ENCODE results near the gene ITGA6.

Gene ITGA6

DNA sequence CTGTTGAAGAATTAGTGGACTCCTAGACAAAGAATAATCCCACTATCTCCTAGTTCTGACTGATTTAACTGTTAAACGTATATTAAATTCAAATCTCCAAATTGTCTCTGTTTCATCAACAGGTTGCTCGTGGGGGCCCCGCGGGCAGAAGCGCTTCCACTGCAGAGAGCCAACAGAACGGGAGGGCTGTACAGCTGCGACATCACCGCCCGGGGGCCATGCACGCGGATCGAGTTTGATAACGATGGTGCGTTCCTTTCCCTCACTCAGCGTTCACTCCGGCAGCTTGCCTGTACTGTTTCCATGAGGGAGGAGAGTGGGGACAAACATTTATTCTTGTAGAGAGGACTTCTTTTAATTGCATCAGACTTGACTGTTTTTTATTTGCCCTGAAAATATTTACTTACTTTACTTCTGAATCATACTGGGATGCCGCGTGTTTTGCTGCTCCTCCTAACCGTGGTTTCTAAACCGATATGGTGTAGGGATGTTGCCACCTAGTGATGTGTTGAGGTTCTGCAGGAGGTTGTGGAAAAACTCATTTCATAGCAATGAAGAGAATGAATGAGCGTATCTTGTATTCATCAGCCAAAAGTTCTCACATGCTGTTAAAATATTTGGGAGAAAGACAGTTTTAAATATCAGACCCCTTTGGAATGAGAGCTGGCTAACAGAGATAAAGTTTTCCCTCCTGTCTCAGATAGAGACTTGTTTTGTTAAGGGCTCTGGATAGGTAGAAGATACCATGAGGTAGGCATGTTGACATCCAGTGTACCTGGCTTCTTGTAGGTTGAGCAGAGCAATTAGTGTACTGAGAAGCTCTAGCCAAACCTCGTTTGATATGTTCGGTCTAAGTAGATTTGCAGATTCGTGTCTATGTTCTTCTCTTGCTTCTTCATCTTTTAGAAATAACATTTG is 38.3 kb downstream of the ITGA6 start:
- peak; percentile 74 for DNase-seq (ENCODE audit: low spot score)

DNA sequence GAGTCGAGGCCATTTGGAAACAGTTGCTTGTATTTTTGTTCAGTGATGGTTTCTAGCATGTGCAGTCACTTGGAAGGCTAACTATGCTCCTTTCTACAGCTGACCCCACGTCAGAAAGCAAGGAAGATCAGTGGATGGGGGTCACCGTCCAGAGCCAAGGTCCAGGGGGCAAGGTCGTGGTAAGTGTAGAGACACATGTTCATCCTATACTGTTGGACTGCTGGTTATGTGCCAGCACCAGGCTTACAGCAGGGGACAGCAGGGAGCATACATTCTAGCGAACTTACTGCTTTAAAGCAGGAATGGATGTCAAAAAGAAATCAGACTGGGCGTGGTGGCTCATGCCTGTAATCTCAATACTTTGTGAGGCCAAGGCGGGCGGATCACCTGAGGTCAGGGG is 40.0 kb downstream of the ITGA6 start:
- DNase-seq (ENCODE audit: low spot score): no peak

DNA sequence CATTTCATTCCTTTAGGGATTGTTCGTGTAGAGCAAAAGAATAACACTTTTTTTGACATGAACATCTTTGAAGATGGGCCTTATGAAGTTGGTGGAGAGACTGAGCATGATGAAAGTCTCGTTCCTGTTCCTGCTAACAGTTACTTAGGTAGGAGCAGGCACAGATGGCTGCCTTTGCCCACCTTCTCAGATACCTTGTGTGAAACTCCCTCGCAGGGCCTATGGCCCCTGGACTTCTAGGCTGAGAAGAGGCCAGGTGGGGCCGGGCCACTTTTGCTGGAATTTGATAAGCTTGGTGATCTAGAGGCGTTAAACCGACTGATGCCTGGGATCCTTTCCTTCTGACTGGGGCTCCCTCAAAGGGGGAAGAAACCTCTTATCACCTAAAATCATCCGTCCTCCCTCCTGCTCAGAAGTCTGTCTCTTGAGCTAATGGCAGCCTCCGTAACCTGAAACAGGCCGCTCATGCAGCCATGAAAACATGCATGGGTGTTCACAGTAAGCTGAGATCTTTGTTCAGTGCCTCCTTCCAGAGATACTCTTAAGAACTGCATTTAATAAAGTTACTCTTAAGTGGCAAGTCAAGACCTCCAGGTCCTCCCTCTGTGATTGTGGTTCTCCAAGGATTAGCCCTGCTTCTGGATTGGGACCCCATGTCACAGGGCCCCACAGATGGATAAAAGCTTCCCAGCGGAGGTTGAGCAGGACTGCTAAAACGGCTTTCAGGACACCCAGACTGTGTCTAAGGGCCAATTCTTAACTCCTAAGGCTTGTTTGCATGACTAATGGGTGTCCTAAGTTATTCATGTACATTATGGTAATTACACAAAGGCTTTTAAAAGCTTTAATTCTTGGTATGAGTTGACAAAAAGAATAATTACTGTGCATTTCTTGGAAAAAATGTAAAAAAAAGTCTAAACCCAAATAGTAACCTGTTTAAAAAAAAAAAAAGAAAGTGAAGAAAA is 43.9 kb downstream of the ITGA6 start:
- DNase-seq (ENCODE audit: low spot score): no peak

DNA sequence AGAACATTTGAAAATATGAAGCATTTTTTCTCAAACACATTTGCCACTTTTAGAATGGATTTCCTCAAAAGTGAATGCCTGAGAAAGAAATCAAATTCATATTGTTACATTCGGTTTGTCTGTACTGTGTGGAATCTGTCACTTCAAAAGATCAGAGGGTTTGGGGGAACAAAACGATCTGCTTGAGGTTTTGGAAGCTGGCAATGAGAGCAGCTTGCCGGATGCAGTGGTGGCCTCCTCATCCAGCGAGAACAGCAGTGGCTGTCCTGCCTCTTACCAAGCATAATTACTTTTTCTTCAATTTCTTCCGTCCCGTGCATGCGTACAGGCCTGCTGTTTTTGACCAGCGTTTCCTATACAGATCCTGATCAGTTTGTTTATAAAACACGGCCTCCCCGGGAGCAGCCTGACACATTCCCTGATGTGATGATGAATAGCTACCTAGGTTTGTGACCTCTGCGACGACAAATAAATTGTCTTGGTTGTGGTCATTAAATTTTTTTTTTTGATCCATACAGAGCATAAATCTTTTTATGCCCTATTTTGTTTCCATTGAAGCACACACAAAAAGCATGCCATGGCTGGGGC is 45.2 kb downstream of the ITGA6 start:
- DNase-seq (ENCODE audit: low spot score): no peak

DNA sequence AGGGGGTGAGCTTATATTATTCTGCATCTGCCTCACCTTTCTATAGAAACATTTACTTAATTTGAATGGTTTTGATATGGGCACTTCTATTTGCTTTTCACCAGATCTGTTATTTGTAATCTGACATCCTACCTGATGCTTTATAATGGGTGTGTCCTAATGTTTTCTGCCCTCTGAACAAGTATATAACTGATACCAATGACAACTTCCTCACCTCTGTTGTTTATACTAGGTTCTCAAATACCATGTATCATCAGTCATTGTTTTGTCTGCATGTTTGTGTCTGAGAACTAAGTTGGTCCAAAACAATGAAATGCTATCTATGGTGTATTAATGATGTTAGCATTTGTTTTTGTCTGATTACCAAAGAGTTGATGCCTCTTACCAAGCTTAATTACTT is 45.8 kb downstream of the ITGA6 start:
- DNase-seq (ENCODE audit: low spot score): no peak

DNA sequence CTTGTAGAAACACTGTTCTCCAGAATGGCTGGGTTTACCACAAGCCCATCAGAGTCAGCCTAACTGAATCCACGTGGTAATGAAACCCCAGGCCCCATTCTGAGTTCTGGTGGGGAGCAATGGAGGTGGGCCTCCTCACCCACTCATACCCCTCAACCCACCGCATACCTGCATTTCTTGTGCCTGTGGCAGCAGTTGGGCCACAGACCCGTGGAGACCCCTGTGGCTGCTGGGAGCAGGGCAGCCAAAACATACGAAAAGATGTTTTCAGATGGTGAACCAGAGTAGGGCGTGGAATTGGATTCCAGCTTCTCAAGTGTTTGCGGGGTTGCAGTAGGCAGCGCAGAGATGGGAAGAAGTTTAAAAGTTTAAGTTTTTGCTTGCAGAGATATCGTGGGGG is 51.0 kb downstream of the ITGA6 start:
- DNase-seq (ENCODE audit: low spot score): no peak

DNA sequence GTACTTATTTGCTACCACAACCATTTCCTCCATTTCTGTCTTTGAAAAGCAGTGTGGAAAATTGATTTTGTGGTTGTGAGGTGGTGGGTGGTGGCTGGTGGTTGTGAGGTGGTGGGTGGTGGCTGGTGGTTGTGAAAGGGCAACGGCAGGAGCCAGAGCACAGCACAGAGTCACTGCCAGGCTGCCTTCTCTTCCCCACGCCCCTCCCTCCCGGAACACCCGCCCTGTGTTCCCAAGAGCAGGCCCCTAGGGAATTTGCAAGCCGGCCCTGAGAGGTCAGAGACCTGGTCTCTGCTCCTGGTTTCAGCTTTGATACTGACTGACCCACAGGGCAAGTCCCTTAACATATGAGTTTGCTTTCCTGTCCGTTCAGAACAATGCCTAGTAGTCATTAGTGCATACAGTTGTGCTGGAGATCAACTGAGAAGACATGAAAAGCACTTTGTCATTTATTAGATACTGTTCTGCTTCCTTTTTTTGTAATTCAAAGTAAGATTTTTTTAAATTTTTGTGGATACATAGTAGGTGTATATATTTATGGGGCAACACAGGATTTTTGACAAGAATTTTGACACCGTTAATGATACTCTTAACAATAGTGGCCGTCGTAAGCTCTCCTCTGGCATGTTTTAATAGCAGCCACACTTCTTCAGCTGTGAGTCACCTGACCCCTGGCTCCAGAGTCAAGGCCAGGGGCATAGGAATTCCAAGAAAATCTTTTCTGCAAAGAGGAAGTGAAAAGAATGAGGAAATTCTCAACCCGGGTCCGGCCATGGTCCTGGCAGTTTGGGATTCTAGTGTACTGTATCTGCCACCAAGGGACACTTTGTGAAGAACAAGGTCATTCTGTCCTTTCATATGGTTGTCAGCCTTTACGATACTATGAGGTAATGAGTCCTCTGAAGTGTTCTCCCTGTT is 53.2 kb downstream of the ITGA6 start:
- DNase-seq (ENCODE audit: low spot score): no peak

DNA sequence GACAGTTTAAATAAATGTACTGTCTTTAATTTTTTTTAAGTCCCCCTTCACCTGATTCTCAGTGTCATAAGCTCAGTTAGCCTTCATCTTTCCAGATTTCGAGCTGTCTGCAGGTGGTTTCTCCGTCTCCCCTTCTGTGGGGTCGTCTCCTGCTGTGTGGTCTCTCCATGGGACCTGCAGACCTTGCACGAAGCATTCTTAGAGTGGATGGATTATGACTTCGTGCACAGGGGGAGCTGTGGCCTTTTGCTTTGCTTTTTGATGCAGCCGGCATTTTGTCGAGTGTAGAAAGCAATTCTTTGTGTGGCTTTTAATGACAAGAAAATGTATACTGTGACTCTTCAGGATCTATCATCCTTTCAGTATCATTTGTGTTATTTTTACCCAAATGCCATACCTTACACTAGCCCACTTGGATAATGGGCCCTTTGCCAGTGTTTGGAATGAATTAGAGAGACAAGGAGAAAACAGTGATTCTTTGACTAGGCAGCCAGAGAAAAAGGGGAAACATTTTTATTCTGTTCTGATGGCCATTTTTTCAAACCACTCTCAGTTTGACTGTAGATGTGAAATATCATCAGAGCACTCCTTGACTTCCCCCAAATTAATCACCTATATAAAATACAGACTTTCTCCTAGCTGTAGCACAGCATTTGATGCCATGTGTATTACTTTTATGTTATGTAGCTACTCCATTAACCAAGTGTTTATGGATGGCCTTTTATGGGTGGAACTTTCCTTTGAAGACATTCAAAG is 54.3 kb downstream of the ITGA6 start:
- no peak for DNase-seq (ENCODE audit: low spot score)

DNA sequence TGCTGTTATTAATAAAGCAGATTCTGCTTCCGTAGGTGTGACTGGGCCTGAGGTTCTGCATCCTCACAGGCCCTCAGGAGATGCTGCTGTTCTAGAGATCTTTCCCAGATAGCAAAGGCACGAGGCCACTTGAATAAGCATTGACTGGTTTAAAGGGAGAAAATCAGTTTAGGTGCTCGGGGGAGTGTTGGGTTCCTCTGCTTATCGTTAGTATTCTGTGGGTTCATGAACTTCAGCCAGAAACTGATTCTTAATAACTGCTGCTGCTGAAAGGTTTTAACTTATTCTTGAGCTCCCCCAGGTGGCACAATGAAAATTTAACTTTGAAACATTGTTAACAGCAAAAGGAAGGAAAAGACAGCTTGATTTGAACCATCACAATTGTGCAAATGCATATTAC is 56.9 kb downstream of the ITGA6 start:
- no peak for DNase-seq (ENCODE audit: low spot score)

DNA sequence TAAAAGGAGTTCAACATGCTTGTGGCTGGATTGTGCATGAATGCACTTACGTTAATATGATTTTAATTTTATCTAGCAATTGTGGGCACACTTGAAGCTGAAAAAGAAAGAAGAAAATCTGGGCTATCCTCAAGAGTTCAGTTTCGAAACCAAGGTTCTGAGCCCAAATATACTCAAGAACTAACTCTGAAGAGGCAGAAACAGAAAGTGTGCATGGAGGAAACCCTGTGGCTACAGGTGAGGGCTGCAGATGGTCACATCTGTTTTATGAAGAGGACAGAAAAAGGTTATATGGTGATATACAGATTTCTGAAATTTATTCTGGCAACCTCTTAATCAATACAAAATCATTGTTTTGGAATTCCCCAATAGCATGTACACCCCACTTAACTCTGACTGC is 57.3 kb downstream of the ITGA6 start:
- DNase-seq (ENCODE audit: low spot score): no peak

DNA sequence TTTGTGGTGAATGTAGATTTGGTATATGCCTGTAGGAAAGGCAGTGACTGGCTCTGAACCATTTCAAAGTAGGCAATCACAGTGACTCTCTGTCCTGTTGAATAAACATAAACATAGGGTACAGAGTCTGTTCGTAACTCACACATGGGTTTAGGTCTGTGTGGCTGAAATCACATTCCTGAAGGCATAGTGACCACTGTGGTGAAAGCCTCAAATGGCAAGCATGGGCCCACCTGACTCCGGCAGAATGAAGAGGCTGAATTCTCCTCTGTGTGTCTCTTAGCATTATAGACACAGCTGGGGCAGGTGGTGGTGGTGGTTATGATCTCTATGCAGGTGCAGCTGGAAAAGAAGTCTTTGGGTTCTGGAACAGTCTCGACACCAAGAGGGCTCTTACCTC is 61.2 kb downstream of the ITGA6 start:
- DNase-seq (ENCODE audit: low spot score): no peak

DNA sequence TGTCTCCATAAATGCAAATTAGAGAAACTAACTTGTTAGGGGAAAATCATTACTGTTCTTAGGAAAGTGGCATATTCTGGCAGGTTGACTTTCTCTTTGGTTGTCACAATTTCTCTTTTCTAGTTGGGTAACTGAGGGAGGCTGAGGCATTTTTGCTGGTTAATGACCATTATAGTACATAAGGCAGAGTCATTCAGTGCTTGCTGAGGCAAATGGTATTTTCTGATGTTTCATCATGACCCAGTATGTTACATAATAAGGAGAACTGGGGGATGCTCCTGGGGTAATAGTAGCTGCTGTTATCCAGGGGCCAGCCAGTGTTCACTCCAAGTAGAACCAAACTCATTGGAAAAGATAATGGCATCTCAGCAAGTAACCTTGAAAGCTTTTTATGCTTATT is 62.3 kb downstream of the ITGA6 start:
- no peak for DNase-seq (ENCODE audit: low spot score)

DNA sequence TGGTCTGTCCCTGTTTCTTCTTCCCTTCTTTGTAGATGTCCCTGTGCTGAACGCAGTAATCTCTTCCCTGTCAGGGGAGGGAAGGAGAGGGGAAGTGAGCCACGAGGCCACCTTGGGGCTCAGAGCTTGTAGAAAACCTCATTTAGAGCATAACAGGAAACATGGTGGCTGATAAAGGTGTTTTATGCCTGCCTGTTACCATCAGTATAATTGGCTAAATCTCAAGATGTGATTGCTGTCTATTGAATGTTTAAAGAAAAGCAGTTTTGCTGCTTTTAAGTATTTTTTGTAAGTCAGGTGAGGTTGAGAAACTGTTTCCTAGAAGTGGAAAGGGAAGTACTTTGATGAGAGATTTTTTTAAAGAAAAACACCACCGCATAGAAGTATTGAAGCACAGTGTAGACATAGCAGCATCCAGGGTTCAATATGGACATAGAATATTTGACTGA is 68.8 kb downstream of the ITGA6 start:
- DNase-seq (ENCODE audit: low spot score): no peak

DNA sequence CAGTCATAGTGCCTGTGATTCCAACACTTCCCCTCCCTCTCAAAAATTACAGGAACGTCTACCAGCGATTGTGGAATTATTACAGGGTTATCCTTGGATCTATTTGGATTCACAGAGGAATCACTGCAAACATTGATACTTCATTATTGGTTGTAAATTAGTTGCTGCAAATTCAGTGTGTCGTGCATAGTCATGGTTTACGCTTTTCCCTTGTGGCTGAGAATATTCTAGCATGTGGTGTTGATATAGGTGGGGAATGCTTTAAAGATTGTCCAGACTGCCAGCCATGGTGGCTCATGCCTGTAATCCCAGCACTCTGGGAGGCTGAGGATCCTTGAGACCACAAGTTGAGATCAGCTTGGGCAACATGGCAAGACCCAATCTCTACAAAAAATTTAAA is 79.8 kb downstream of the ITGA6 start:
- no peak for DNase-seq (ENCODE audit: low spot score)

DNA sequence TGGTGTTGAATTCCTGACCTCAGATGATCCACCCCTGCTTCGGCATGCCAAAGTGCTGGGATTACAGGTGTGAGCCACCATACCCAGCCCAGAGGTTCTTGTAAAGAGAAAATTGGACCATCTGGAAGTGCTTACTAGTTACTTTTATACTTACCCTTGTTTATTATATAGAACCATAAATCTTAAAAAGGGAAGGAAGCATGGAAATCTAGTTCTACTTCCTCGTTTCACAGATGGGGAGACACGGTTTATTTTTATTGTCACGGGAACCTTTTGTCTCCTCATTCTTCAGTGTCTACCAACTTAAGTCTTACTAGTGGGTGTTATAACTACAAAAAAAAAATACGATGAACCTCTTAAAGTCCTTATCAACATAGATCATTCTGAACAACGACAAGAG is 82.7 kb downstream of the ITGA6 start:
- no peak for DNase-seq (ENCODE audit: low spot score)

DNA sequence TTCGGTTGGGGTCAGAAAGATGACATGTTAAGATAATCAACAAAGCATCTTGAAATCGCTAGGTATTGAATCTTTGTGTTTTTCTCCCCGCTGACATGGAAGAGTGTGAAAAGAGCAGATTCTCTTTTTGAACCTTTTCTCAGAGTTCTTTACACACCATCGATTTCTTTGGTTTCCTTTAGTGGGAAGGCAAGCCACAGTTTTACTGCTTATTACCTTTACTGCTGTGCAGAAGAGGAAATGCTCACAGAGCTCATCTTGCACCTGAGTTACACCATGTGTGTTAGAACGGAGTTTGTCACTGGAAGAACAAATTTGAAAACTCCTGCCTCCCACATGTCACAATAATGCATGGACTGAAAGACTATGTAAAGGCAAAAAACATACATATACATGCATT is 83.2 kb downstream of the ITGA6 start:
- DNase-seq (ENCODE audit: low spot score): no peak

DNA sequence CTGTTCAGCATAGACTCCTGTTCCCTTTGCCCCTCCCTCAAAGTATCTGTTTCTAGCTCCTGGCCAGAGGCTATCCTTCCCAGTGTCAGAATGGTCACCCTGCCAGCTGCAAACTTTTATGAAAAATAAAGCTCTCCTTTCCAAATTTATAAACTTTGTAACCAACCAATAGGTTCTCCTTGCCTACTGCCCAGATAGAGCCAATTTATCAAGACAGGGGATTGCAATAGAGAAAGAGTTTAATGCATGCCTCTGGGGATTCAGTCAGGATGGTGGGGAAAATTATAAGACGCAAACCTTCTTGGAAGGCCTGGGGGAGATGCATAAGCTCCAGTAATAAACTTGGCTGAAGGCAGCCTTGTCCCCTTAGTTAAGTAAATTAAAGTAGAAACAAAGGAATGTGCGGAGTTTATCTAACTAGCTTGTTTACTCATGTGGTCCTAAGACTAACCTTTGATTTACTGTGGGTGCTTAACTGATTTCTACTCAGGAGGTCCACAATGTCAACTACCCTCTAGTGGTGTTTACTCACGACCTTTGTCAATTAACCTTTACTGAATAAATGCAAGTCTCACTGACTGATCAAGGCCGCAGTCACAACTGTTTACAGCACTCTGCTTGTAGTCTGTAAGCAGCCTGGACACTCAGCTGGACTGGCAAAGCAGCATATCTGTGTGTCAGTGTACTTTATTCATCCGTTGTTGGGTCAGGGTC is 85.6 kb downstream of the ITGA6 start:
- DNase-seq (ENCODE audit: low spot score): no peak

DNA sequence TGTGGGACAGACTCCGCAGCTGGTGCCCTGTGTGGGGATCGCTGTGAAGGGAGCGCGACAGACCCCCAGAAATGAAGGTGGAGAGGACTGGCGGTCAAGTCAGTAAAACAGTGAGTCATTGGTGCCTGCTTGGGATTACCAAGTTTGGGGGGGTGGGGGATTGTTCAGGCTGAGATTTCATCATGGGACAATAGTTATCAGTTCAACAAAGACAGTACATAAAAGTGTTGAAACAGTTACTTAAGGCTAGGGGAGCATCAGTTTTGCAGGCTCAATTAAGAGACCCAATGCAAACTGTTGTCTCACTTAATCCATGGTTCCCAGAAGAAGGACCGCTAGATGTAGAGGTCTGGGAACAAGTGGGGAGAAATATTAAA is 86.1 kb downstream of the ITGA6 start:
- no peak for DNase-seq (ENCODE audit: low spot score)

DNA sequence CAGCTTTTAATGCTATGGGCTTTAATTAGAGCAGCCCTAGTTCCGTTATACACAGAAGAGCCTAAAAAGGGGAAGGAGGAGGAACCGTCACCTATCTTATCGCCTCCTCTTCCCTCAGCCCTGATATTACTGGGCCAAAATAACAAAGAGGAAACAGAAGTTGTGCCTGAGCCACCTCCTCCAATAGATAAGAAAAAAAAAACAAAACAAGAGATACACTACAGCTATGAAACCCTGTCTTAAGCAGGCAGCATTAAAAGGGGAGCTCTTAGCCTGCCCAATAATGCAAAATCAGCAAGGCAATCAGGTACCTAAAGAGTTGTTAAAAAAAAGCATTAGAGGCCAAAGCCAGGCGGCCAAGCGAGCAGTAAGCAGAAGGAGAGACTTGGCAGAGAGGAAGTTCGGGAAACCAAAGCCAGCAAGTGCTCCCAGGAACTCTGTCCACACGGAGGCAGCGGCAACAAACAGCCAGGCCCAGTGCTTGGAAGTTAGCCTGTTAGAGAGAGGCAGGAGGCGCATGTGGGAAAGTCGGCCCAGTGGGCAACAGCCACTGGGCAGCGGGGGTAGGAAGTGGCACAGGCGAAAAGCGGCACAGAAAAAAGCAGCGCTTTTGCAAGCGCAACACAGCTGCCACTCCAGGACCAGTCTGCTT is 86.7 kb downstream of the ITGA6 start:
- no peak for DNase-seq (ENCODE audit: low spot score)

DNA sequence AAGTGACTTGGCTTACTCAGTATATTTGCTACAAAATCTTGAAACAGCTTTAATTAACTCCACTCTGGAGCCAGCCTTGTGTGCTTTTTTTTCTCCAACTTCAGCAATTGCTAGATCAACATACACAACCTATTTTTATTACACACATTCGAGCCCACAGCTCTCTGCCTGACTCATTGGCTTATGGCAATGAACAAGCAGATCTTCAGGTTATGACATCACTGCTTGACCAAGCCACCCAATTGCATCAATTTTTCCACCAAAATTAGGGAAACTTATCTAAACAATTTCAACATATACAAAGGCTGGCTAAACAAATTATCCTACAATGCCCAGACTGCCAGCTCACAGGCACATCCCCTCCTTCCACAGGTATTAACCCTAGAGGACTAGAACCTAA is 88.9 kb downstream of the ITGA6 start:
- DNase-seq (ENCODE audit: low spot score): no peak
